Measurements from ENCODE around the gene SEPTIN1. TPM values are rescaled to one million over a fixed set of nuclear protein-coding genes. Genes with fewer than 3 reads are reported as not detected.

Gene SEPTIN1
- total and polyA plus RNA-seq, 8 donors, result 2.5 to 6.3 (median 3.1) TPM

DNA sequence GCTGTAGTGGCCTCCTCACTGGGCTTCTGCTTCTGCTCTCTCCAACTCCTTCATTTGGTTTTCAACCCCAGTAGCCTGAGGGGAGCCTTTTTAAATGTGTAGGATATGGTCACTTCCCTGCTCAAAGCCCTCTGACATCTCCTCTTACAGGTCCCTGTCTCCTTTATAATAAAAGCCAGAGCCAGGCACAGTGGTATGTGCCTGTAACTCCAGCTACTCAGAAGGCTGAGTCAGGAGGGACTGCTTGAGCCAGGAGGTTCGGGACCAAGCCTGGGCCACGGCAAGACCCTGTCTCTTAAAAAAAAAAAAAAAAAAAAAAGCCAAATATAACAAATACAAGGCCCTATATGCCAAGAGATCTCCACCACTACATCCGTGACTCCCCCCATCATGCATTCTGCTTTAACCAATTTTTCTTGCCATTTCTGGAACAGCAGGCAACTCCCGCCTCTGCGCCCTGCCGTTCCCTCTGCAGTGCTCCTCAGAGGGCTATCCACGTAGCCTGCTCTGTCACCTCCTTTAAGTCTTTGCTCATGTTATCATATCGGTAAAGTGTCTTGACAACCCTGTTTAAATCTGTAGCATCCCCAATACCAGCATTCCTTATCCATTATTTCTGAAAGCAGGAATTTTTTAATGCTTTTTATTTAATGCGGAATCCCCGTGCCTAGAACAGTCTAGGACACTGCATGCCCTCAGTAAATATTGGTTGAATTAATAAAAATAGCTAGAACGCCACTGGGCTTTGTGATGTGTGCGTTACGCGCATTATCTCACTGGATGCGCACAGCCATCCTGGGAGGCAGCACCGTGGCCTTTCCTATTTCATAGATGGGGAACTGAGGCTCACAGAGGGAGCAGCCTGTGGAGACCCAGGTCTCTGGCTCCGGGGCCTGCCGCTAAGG, 34.5 kb upstream of the SEPTIN1 start:
- peaks cover 0 to 17% of the 10 kb centered on the region in 2 donors for H3K4me1 ChIP-seq
- peaks cover 0 to 25% of the 10 kb centered on the region in 2 donors for H3K36me3 ChIP-seq
- peak overlapping the region; percentile 48 to 61 for H3K4me3 ChIP-seq
- no peaks in the 10 kb centered on the region for H3K27me3 ChIP-seq
- peak overlapping the region; percentile 79 to 87 for H3K27ac ChIP-seq
- intact Hi-C loops (cut with DNase I), result no loop called here
- H3K9me3 ChIP-seq, result no peaks in the 10 kb centered on the region
- DNase-seq (no peak), ATAC-seq (no peak)
- TF ChIP-seq, protein P1, sequence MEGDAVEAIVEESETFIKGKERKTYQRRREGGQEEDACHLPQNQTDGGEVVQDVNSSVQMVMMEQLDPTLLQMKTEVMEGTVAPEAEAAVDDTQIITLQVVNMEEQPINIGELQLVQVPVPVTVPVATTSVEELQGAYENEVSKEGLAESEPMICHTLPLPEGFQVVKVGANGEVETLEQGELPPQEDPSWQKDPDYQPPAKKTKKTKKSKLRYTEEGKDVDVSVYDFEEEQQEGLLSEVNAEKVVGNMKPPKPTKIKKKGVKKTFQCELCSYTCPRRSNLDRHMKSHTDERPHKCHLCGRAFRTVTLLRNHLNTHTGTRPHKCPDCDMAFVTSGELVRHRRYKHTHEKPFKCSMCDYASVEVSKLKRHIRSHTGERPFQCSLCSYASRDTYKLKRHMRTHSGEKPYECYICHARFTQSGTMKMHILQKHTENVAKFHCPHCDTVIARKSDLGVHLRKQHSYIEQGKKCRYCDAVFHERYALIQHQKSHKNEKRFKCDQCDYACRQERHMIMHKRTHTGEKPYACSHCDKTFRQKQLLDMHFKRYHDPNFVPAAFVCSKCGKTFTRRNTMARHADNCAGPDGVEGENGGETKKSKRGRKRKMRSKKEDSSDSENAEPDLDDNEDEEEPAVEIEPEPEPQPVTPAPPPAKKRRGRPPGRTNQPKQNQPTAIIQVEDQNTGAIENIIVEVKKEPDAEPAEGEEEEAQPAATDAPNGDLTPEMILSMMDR (IDR thresholded peaks at IDR 0.05), result no peak

DNA sequence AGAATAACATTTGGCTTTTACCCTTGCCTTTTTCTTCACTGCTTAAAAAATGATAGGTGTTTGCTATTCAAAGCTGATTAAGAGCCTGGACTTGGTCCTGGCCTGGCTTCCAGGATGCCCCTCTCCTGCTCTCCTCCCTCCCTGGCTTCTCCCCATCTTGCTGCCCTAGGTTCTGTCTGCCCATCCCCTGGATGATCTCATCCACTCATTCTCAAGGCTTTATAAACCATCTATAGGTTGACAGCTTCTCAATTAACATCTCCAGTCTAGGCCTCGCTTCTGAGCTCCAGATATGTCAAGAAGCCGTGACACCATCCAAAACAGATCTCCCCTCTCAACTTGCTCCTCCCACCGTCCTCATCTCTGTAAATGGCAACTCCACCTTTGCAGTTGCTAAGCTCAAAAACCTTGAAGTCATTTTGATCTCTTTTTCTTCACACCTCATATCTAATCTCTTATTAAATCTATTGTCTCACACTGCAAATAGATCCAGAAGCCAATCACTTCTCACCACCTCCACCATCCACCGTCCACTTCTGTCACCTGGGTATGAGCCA, 33.8 kb upstream of the SEPTIN1 start:
- ATAC-seq (no peak), DNase-seq (no peak)
- Histone ChIP-seq H3K4me3 (no peak overlapping the region), H3K9me3 (no peaks in the 10 kb centered on the region), H3K27ac (no peak overlapping the region), H3K4me1 (peaks cover 0 to 17% of the 10 kb centered on the region in 2 donors), H3K36me3 (peaks cover 0 to 18% of the 10 kb centered on the region in 2 donors), H3K27me3 (no peaks in the 10 kb centered on the region)
- TF ChIP-seq, protein P1 (IDR thresholded peaks at IDR 0.05), result no peak
- intact Hi-C loops (cut with DNase I), result no loop called here

DNA sequence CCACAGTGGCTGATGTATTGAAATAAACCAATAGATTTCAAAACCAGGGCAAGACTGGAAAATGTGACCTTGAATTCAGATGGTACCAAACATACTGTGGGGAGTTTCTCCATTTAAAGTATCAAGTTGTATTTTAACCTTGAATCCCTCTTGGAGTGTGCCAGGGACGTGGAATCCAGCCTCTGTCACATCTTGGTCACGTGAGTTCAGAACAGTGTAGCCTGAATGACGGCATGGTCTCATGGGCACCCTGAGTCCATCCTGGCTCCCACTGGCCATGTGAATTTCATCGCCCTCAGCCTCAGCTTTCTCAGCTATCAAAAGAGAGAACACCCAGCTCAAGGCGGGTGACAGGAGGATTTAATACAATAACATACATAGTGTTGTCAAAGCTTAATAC, 31.8 kb upstream of the SEPTIN1 start:
- H3K9me3 ChIP-seq, result no peaks in the 10 kb centered on the region
- no peaks in the 10 kb centered on the region for H3K27me3 ChIP-seq
- no peak for DNase-seq
- H3K4me1 ChIP-seq, result peaks cover 3 to 27% of the 10 kb centered on the region in 2 donors
- intact Hi-C loops (cut with DNase I), result no loop called here
- TF ChIP-seq, protein P1 (IDR thresholded peaks at IDR 0.05), result no peak
- H3K27ac ChIP-seq, result no peak overlapping the region
- ATAC-seq, result no peak
- H3K4me3 ChIP-seq, result no peak overlapping the region
- H3K36me3 ChIP-seq, result peaks cover 0 to 18% of the 10 kb centered on the region in 2 donors

DNA sequence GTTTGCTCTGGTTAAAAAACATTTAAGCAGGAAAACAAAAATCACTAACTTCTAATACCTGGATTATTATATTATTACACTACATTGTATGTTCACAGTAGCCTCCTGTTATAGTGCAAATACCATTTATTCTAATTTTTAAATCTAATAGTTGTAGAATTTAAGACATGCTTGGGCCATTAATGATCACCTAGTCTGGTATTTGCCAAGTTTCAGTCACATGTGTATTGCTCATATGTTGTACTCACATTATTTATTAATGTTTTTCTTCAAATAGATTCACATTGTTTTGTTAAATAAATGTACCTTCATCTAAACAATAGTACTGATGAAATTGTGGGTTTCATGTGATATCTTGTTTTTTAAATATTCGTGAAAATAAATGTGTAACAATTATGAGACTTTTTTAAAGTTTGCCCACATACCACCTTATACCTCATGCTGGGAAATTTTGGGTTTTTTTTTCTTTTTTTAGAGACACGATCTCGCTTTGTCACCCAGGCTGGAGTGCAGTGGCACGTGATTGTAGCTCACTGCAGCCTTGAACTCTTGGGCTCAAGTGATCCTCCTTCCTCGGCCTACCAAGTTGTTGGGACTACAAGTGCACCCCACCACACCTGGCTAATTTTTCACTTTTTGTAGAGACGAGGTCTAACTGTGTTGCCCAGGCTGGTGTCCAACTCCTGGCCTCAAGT, 30.9 kb upstream of the SEPTIN1 start:
- TF ChIP-seq, protein P1 (IDR thresholded peaks at IDR 0.05), result no peak
- no peaks in the 10 kb centered on the region for H3K9me3 ChIP-seq
- no peak overlapping the region for H3K27ac ChIP-seq
- no peaks in the 10 kb centered on the region for H3K27me3 ChIP-seq
- no peak for ATAC-seq
- intact Hi-C loops (cut with DNase I), result no loop called here
- DNase-seq, result no peak
- no peak overlapping the region for H3K4me3 ChIP-seq
- peaks cover 0 to 18% of the 10 kb centered on the region in 2 donors for H3K36me3 ChIP-seq
- peaks cover 12 to 31% of the 10 kb centered on the region in 2 donors for H3K4me1 ChIP-seq
